Heart left ventricle (tissue), 16 donors: ENCODE data around the gene FDX2. TPM values are rescaled to one million over a fixed set of nuclear protein-coding genes. Genes with fewer than 3 reads are reported as not detected.
A peak's percentile ranks its signal among the peaks of the same experiment; 100 is the strongest.

ENCODE experiments used
- ATAC-seq, 4 donors: fragments of 200-7000 bp; cut with Tn5 transposase; one replicate each; pipeline ENCODE4 v1.9.1; 2020 to 2022; ENCODE audit warnings: moderate library complexity in 4 of 4, mild to moderate bottlenecking in 3 of 4, moderate number of reproducible peaks in 1 of 4
- DNase-seq, 5 donors: peaks; one replicate each; pipeline ENCODE4 v3.0.0-alpha.2; 2020
- H3K27ac ChIP-seq, 12 donors: fragments of 200-600 bp; sonication (generic) in 4 of 12; one replicate each; pipeline versions ENCODE4 v1.5.0 to v1.8.0; 2016 to 2022; ENCODE audit warnings: mild to moderate bottlenecking in 2 of 12
- H3K27me3 ChIP-seq, 9 donors: fragments of 200-600 bp; sonication (generic) in 2 of 9; one replicate each; pipeline versions ENCODE4 v1.5.1 to v1.8.0; 2016 to 2022; ENCODE audit warnings: mild to moderate bottlenecking in 3 of 9
- H3K36me3 ChIP-seq, 9 donors: fragments of 200-600 bp; sonication (generic) in 2 of 9; one replicate each; pipeline versions ENCODE4 v1.5.0 to v1.8.0; 2018 to 2022; ENCODE audit warnings: mild to moderate bottlenecking in 2 of 9
- H3K4me1 ChIP-seq, 12 donors: fragments of 200-600 bp; sonication (generic) in 4 of 12; one replicate each; pipeline versions ENCODE4 v1.5.0 to v1.8.0; 2016 to 2022; ENCODE audit warnings: mild to moderate bottlenecking in 3 of 12
- H3K4me3 ChIP-seq, 12 donors: fragments of 200-600 bp; sonication (generic) in 4 of 12; one replicate each; pipeline versions ENCODE4 v1.5.0 to v1.8.0; 2017 to 2022; ENCODE audit warnings: mild to moderate bottlenecking in 9 of 12, moderate library complexity in 4 of 12
- H3K9me3 ChIP-seq, 12 donors: fragments of 200-600 bp; sonication (generic) in 4 of 12; one replicate each; pipeline versions ENCODE4 v1.5.0 to v1.8.0; 2016 to 2022; ENCODE audit warnings: mild to moderate bottlenecking in 1 of 12
- CTCF ChIP-seq, 12 donors: fragments of 200-600 bp; sonication (generic) in 4 of 12; IDR thresholded peaks; one replicate each; pipeline versions ENCODE4 v1.5.0 to v1.8.0; 2018 to 2022; ENCODE audit warnings: antibody characterized with exemption in 12 of 12, mild to moderate bottlenecking in 5 of 12
- POLR2A ChIP-seq, 2 donors: fragments of 450-650 bp; IDR thresholded peaks; one replicate each; pipeline ENCODE4 v1.6.1; 2017; ENCODE audit warnings: antibody characterized with exemption in 2 of 2, mild to moderate bottlenecking in 2 of 2, moderate library complexity in 2 of 2
- WGBS, 4 donors: extraction: QIAGEN DNeasy Blood & Tissue Kit in 2 of 4; methylation state at CpG; one replicate each; pipeline versions ENCODE4 v1.1.5 to v1.1.7; 2013 to 2018; 5-methylcytosine and 5-hydroxymethylcytosine counted together
- intact Hi-C, 10 donors: fragments of 100-400 bp; cut with DNase I; formaldehyde crosslinking; loops; one replicate each; pipeline versions ENCODE4 v1.11.1 to v1.14.2; 2022
- polyA plus RNA-seq, 2 donors: library from polyadenylated mRNA; stranded (reverse); fragments of 200-250 nt; gene quantifications; one replicate each; pipeline ENCODE4 v1.2.3, GENCODE V29; 2013
- total RNA-seq, 9 donors: library from RNA; depleted of rRNA in 2 of 9; stranded (reverse); fragments of >200 nt in 2 of 9; fragmentation: NEBNext Ultra II Directional in 3 of 9; extraction: Animal tissue kit (Norgen Biotek cat#: 25700) in 3 of 9; gene quantifications; one replicate each; pipeline versions ENCODE4 v1.1.0 to v1.2.4, GENCODE V29; 2016 to 2023
- donor health status: ischemic (EF 13 %, LVEDD 7.1; RV severe dilation, severe dysfunction).
- donor health status: healthy with polysubstance abuse.
- donor health status: DM: no; HTN: yes; CAD: no.
- donor health status: DM: no; HTN: no; CAD: no.
- donor health status: ischemic (EF 25% LVEDD 6.9; RV normal size, moderate dysfunction).
- donor health status: ischemic (EF 25% LVEDD 5.7; RV mildly dilated, moderate dysfunction).
- donor health status: healthy.
- donor health status: DM: yes; HTN: yes; CAD: no.
- donor health status: ischemic (EF 35%, LVEDD 5.7; RV mildly dilated, moderate dysfunction).
- donor health status: nonischemic (EF 11% LVEDD 7.7; RV severe dilation, severe dysfunction).
- donor health status: DM: yes; HTN: yes; CAD: no.
- donor health status: PGD.
- donor health status: ischemic (EF 29% LVEDD 5.4; RV normal size, mild dysfunction).
- donor health status: nonischemic (EF 23%, LVEDD 6.1; RV moderate dilation, normal function).

FDX2 gene
- total and polyA plus RNA-seq, 11 donors = 12.8 to 37.3 (median 18.3) TPM

GRCh38 chr19:10289167-10289835 is 26.5 kb downstream of the FDX2 start:
- WGBS, 4 donors = 1 to 2% (median 1%) methylated on average over 37 to 50 of the region's 50 CpGs
- H3K4me3 ChIP-seq = peak overlapping the region in 10 of 12 donors; percentile 20 to 60 (median 35)
- no peak for ATAC-seq
- H3K36me3 ChIP-seq = peaks cover 0 to 19% (median 16%) of the 10 kb centered on the region in 9 donors
- H3K27ac ChIP-seq = no peak overlapping the region
- H3K9me3 ChIP-seq = no peaks in the 10 kb centered on the region
- intact Hi-C loops = loop anchor here in 1 of 10 donors (5.0 kb wide), 1 partner anchor 43 kb away; the partner anchor contains the start of gene RAVER1
- TF ChIP-seq POLR2A (IDR thresholded peaks at IDR 0.05) (no peak), CTCF (IDR thresholded peaks at IDR 0.05) (no peak)
- H3K27me3 ChIP-seq = peaks cover 30 to 77% (median 66%) of the 10 kb centered on the region in 9 donors
- H3K4me1 ChIP-seq = peaks cover 5 to 93% (median 61%) of the 10 kb centered on the region in 12 donors
- DNase-seq = peak in 2 of 5 donors; percentile 11 to 60

GRCh38 chr19:10288662-10289166 is 27.1 kb downstream of the FDX2 start:
- 8 to 13% (median 11%) methylated on average over 18 to 23 of the region's 23 CpGs for WGBS, 4 donors
- Histone ChIP-seq H3K9me3 (no peaks in the 10 kb centered on the region), H3K4me3 (peak overlapping the region in 8 of 12 donors; percentile 21 to 60 (median 35)), H3K27me3 (peaks cover 24 to 71% (median 60%) of the 10 kb centered on the region in 9 donors), H3K36me3 (peaks cover 0 to 25% (median 21%) of the 10 kb centered on the region in 9 donors), H3K4me1 (peaks cover 5 to 92% (median 61%) of the 10 kb centered on the region in 12 donors), H3K27ac (no peak overlapping the region)
- intact Hi-C loops = loop anchor here in 1 of 10 donors (5.0 kb wide), 1 partner anchor 44 kb away; the partner anchor contains the start of gene RAVER1
- TF ChIP-seq CTCF (IDR thresholded peaks at IDR 0.05) (no peak), POLR2A (IDR thresholded peaks at IDR 0.05) (no peak)
- DNase-seq (no peak), ATAC-seq (no peak)

GRCh38 chr19:10286803-10287737 is 28.7 kb downstream of the FDX2 start, which contains the start of gene ICAM4:
Gene ICAM4 (plus strand): TSS chr19:10286955. CDS start chr19:10287013, 58 bp downstream.
- peak; percentile 84 to 92 (median 85) for DNase-seq
- Histone ChIP-seq H3K27me3 (peaks cover 12 to 55% (median 44%) of the 10 kb centered on the region in 9 donors), H3K9me3 (no peaks in the 10 kb centered on the region), H3K36me3 (peaks cover 0 to 41% (median 27%) of the 10 kb centered on the region in 9 donors), H3K4me1 (peaks cover 4 to 76% (median 54%) of the 10 kb centered on the region in 12 donors), H3K4me3 (peak within 1 kb of the TSS in 9 of 12 donors; percentile 28 to 45 (median 39)), H3K27ac (peak within 1 kb of the TSS in 10 of 12 donors; percentile 14 to 76 (median 50))
- no peak for TF ChIP-seq CTCF (IDR thresholded peaks at IDR 0.05)
- TF ChIP-seq POLR2A (IDR thresholded peaks at IDR 0.05) = no peak
- intact Hi-C loops = loop anchor here in 1 of 10 donors (5.0 kb wide), 1 partner anchor 45 kb away; the partner anchor contains the start of gene RAVER1
- peak; percentile 70 to 85 (median 71) for ATAC-seq
- WGBS, 4 donors = 2 to 4% (median 3%) methylated on average over 43 to 59 of the region's 59 CpGs
